K562 (cell line): ENCODE results near the gene FAM174C. TPM values are rescaled to one million over a fixed set of nuclear protein-coding genes. Genes with fewer than 3 reads are reported as not detected.

Experiments
- BRD4 ChIP-seq: fragments of 200-600 bp; sonication (generic); IDR thresholded peaks from 2 replicates; pipeline ENCODE4 v1.6.1; 2017; ENCODE audit warnings: inconsistent platforms
- CCAR2 ChIP-seq: fragments of 200-400 bp; formaldehyde crosslinking; IDR thresholded peaks from 2 replicates; pipeline ENCODE4 v1.6.1; 2017; ENCODE audit warnings: mild to moderate bottlenecking, low read depth, low read length
- ELK1 ChIP-seq: sonication (generic); formaldehyde crosslinking; IDR thresholded peaks from 2 replicates; pipeline ENCODE4 v1.8.1; 2022; ENCODE audit warnings: missing genetic modification reagents
- FOXA3 ChIP-seq, 2 experiments: fragments of 450-650 bp in 1 of 2; sonication (generic) in 1 of 2; formaldehyde crosslinking; IDR thresholded peaks in 1 of 2; conservative IDR thresholded peaks in 1 of 2; 2 replicates each; pipeline versions ENCODE4 v1.4.0 to v1.8.0; 2020 to 2022; ENCODE audit warnings: mild to moderate bottlenecking in 2 of 2, missing genetic modification reagents in 1 of 2
- MGA ChIP-seq: fragments of 450-650 bp; IDR thresholded peaks from 2 replicates; pipeline ENCODE4 v1.6.1; 2016; ENCODE audit warnings: mild to moderate bottlenecking, moderate library complexity
- POLR2AphosphoS5 ChIP-seq: IDR thresholded peaks from 2 replicates; pipeline ENCODE4 v1.6.1; 2011; ENCODE audit warnings: mild to moderate bottlenecking, low read depth, low read length, moderate library complexity; ENCODE audit not compliant: control insufficient read depth, insufficient read depth
- RBM22 ChIP-seq: fragments of 200-400 bp; formaldehyde crosslinking; IDR thresholded peaks from 2 replicates; pipeline ENCODE4 v1.6.1; 2018; ENCODE audit warnings: low read length, low read depth; ENCODE audit not compliant: poor library complexity, severe bottlenecking
- SIN3A ChIP-seq, 2 experiments: fragments of 150-350 bp in 1 of 2; IDR thresholded peaks; 2 replicates each; pipeline ENCODE4 v1.6.1; 2011 to 2016; ENCODE audit warnings: borderline replicate concordance in 2 of 2, low read depth in 2 of 2, low read length in 2 of 2, mild to moderate bottlenecking in 2 of 2, moderate library complexity in 2 of 2; ENCODE audit not compliant: control insufficient read depth in 1 of 2
- SMARCA5 ChIP-seq: fragments of 450-650 bp; IDR thresholded peaks from 2 replicates; pipeline ENCODE4 v1.6.1; 2016
- TARDBP ChIP-seq: fragments of 450-650 bp; IDR thresholded peaks from 2 replicates; pipeline ENCODE4 v1.6.1; 2016
- ZBTB8A ChIP-seq: fragments of 450-650 bp; IDR thresholded peaks from 2 replicates; pipeline ENCODE4 v1.6.1; 2018; ENCODE audit warnings: mild to moderate bottlenecking, moderate library complexity; ENCODE audit not compliant: partially characterized antibody
- ZNF354B ChIP-seq: fragments of 250-450 bp; sonication (Bioruptor Pico); IDR thresholded peaks from 2 replicates; pipeline ENCODE4 v1.4.0; 2020
- ZNF655 ChIP-seq: fragments of 250-450 bp; sonication (Bioruptor Pico); IDR thresholded peaks from 2 replicates; pipeline ENCODE4 v1.5.0; 2021
- ZNF668 ChIP-seq: fragments of 250-450 bp; sonication (Bioruptor Pico); IDR thresholded peaks from 2 replicates; pipeline ENCODE4 v1.8.0; 2022; ENCODE audit warnings: mild to moderate bottlenecking, inconsistent platforms
- polyA plus RNA-seq, 8 experiments: library from polyadenylated mRNA; depleted of rRNA in 4 of 8; stranded (reverse) in 5 of 8; unstranded in 3 of 8; fragments of >200 nt; fragmentation: Nextera tagmentation in 2 of 8; fragmentation: Illumina TruSeq in 1 of 8; extraction: Ambion mirVana in 2 of 8; extraction: Trizol in 1 of 8; gene quantifications; 2 replicates each; pipeline versions ENCODE4 v1.2.1 to v1.2.3, GENCODE V29; 2011 to 2014; ENCODE audit warnings: inconsistent platforms in 1 of 8, missing spikeins in 1 of 8
- total RNA-seq, 7 experiments: library from RNA; depleted of rRNA in 6 of 7; stranded (reverse); fragments of >200 nt in 6 of 7; fragmentation: Illumina TruSeq in 2 of 7; extraction: Trizol in 2 of 7; gene quantifications; 2 replicates each; pipeline versions ENCODE4 v1.2.1 to v1.2.3, GENCODE V29; 2011 to 2021; ENCODE audit warnings: low replicate concordance in 1 of 7

Gene FAM174C
- total and polyA plus RNA-seq, 9 of the 15 experiments (the other 6 are each of a cell fraction or from before 2014, with no cell fraction given): 0.66 to 89.6 (median 20.3) TPM

- TF ChIP-seq ZBTB8A: no peak
- TF ChIP-seq SMARCA5: no peak
- no peak for TF ChIP-seq RBM22
- TF ChIP-seq BRD4: no peak
- TF ChIP-seq ZNF655 (CRISPR knock-in tag): peak; percentile 52; the same call in 1 of the 2 replicates
- TF ChIP-seq ZNF354B (CRISPR knock-in tag): no peak
- TF ChIP-seq POLR2AphosphoS5: peak; percentile 81
- TF ChIP-seq SIN3A (IDR thresholded peaks at IDR 0.05; ENCODE audit: borderline replicate concordance in 2 of 2, control insufficient read depth in 1 of 2, low read depth in 2 of 2, low read length in 2 of 2): peak; percentile 54 to 92; a peak in 2 of 4 replicates
- TF ChIP-seq TARDBP: 0 out of 2 replicates have a peak, but pooled peaks have one; percentile 47
- TF ChIP-seq ELK1 (CRISPR knock-in tag): no peak
- TF ChIP-seq CCAR2: no peak
- TF ChIP-seq FOXA3 (CRISPR knock-in tag; conservative IDR thresholded peaks at IDR 0.05 in 1 of 2, IDR thresholded peaks at IDR 0.05 in 1 of 2): 0 out of 4 replicates have a peak, but pooled peaks of 1 of the 2 experiments have one; percentile 40
- TF ChIP-seq ZNF668 (CRISPR knock-in tag): no peak
- no peak for TF ChIP-seq MGA
Observed at GRCh38 chr19:1275260-1275975, at the start of gene FAM174C (continued).
